B cell (primary cell): ENCODE data around the gene RPL28. TPM values are rescaled to one million over a fixed set of nuclear protein-coding genes. Genes with fewer than 3 reads are reported as not detected.

Experiments used
- ATAC-seq: fragments of 200-7000 bp; cut with Tn5 transposase; one replicate; pipeline ENCODE4 v1.10.0; 2021; ENCODE audit warnings: low read depth, mild to moderate bottlenecking, moderate number of reproducible peaks, moderate library complexity
- CTCF ChIA-PET: fragments of 350-600 bp; sonication (Branson Sonifier 250); formaldehyde crosslinking; loops from one replicate; lab custom pipeline; 2021; ENCODE audit warnings: antibody characterized with exemption, inconsistent platforms; lab: Charles Lee
- POLR2A ChIA-PET: fragments of 350-600 bp; sonication (Branson Sonifier 250); formaldehyde crosslinking; loops from one replicate; lab custom pipeline; 2021; ENCODE audit warnings: antibody characterized with exemption; lab: Charles Lee
- DNase-seq: peaks from one replicate; pipeline ENCODE4 v3.0.0; 2013
- H2AFZ ChIP-seq: 2 replicates; pipeline ENCODE4 v1.6.1; 2012; ENCODE audit warnings: mild to moderate bottlenecking, low read depth, low read length; ENCODE audit not compliant: insufficient read depth, poor library complexity, severe bottlenecking
- H3K27ac ChIP-seq, 2 donors: 1 replicate in 1 of 2; 2 replicates in 1 of 2; pipeline ENCODE4 v1.5.1; 2012 to 2013; ENCODE audit warnings: low read length in 2 of 2, mild to moderate bottlenecking in 2 of 2, moderate library complexity in 1 of 2
- H3K27me3 ChIP-seq, 4 experiments: fragments of 200-600 bp in 1 of 4; sonication (generic) in 1 of 4; replicated peaks in 1 of 4; 1 replicate in 2 of 4; 2 replicates in 2 of 4; pipeline versions ENCODE4 v1.6.1 to v1.7.0; 2013 to 2016; ENCODE audit warnings: low read length in 3 of 4, mild to moderate bottlenecking in 2 of 4, mixed read lengths in 1 of 4, moderate library complexity in 1 of 4; ENCODE audit not compliant: insufficient read depth in 4 of 4, control insufficient read depth in 3 of 4; ENCODE audit errors: control extremely low read depth in 1 of 4
- H3K36me3 ChIP-seq, 2 experiments: replicated peaks in 1 of 2; 1 replicate in 1 of 2; 2 replicates in 1 of 2; pipeline versions ENCODE4 v1.6.1 to v1.7.1; 2013; ENCODE audit warnings: low read length in 1 of 2; ENCODE audit not compliant: insufficient read depth in 2 of 2, control insufficient read depth in 1 of 2; ENCODE audit errors: control extremely low read depth in 1 of 2, extremely low read depth in 1 of 2
- H3K4me1 ChIP-seq, 2 donors: fragments of 200-600 bp in 1 of 2; sonication (generic) in 1 of 2; 1 replicate in 1 of 2; 2 replicates in 1 of 2; pipeline versions ENCODE4 v1.5.1 to v1.6.1; 2013 to 2017; ENCODE audit warnings: low read length in 2 of 2; ENCODE audit not compliant: control insufficient read depth in 2 of 2, insufficient read depth in 2 of 2
- H3K4me2 ChIP-seq: replicated peaks from 2 replicates; pipeline ENCODE3; 2012; ENCODE audit warnings: mild to moderate bottlenecking, low read depth, low read length; ENCODE audit not compliant: poor library complexity, severe bottlenecking
- H3K4me3 ChIP-seq, 5 experiments: fragments of 200-600 bp in 1 of 5; sonication (generic) in 1 of 5; 1 replicate in 3 of 5; 2 replicates in 2 of 5; pipeline versions ENCODE4 v1.5.1 to v1.7.0; 2011 to 2016; ENCODE audit warnings: low read length in 4 of 5, mild to moderate bottlenecking in 4 of 5, low read depth in 2 of 5, control low read depth in 1 of 5, moderate library complexity in 1 of 5; ENCODE audit not compliant: insufficient read depth in 1 of 5; ENCODE audit errors: control extremely low read depth in 1 of 5, extremely low read depth in 1 of 5
- H3K79me2 ChIP-seq: fragments of 200-600 bp; sonication (generic); one replicate; pipeline ENCODE4 v1.6.0; 2016; ENCODE audit warnings: low read length; ENCODE audit not compliant: control insufficient read depth, insufficient read depth
- H3K9ac ChIP-seq: fragments of 200-600 bp; sonication (generic); 2 replicates; pipeline ENCODE4 v1.6.1; 2017; ENCODE audit warnings: mild to moderate bottlenecking, low read length, moderate library complexity
- H3K9me3 ChIP-seq, 3 donors: one replicate each; pipeline versions ENCODE4 v1.6.1 to v1.7.1; 2013; ENCODE audit warnings: low read length in 2 of 3; ENCODE audit not compliant: control insufficient read depth in 2 of 3, insufficient read depth in 1 of 3; ENCODE audit errors: control extremely low read depth in 1 of 3
- H4K20me1 ChIP-seq: 2 replicates; pipeline ENCODE4 v1.6.0; 2012; ENCODE audit warnings: mild to moderate bottlenecking, low read length; ENCODE audit not compliant: insufficient read depth, control insufficient read depth, poor library complexity, severe bottlenecking
- H3K27ac Mint-ChIP-seq: one replicate; pipeline ENCODE4 v1.8.0; 2021; ENCODE audit warnings: mixed read lengths
- H3K27me3 Mint-ChIP-seq: one replicate; pipeline ENCODE4 v1.8.0; 2021; ENCODE audit warnings: mixed read lengths
- H3K4me1 Mint-ChIP-seq: one replicate; pipeline ENCODE4 v1.8.0; 2021; ENCODE audit warnings: mixed read lengths
- H3K4me3 Mint-ChIP-seq: one replicate; pipeline ENCODE4 v1.8.0; 2021; ENCODE audit warnings: mixed read lengths
- H3K9me3 Mint-ChIP-seq: one replicate; pipeline ENCODE4 v1.8.0; 2022; ENCODE audit warnings: mixed read lengths; ENCODE audit not compliant: insufficient read depth
- EZH2 ChIP-seq: IDR thresholded peaks from 2 replicates; pipeline ENCODE4 v1.6.1; 2012; ENCODE audit warnings: borderline replicate concordance, low read depth, mild to moderate bottlenecking, moderate library complexity, low read length; ENCODE audit not compliant: insufficient read depth, poor library complexity, severe bottlenecking
- WGBS: methylation state at CpG from one replicate; pipeline ENCODE4 v1.1.5; 2013; ENCODE audit warnings: missing lambda C conversion rate; ENCODE audit not compliant: insufficient coverage; 5-methylcytosine and 5-hydroxymethylcytosine counted together
- intact Hi-C: fragments of 100-400 bp; cut with micrococcal nuclease; formaldehyde crosslinking; loops from one replicate; pipeline ENCODE4 v1.10.0; 2022
- polyA plus RNA-seq: library from polyadenylated mRNA; depleted of rRNA; stranded (reverse); fragments of >200 nt; gene quantifications from 2 replicates; pipeline ENCODE4 v1.2.3, GENCODE V29; 2012
- total RNA-seq, 2 donors: library from RNA; stranded (reverse); fragments of 120-200 nt in 1 of 2; gene quantifications; 1 replicate in 1 of 2; 2 replicates in 1 of 2; pipeline versions ENCODE4 v1.2.3 to v1.2.4, GENCODE V29; 2013 to 2022
- TF ChIP-seq, protein P1 (sequence below): fragments of 200-600 bp; IDR thresholded peaks from one replicate; pipeline ENCODE4 v1.8.0; 2022; ENCODE audit warnings: antibody characterized with exemption, mild to moderate bottlenecking

The RPL28 gene
- total and polyA plus RNA-seq, 2 donors (not counting 1 experiment from before 2014, with no cell fraction given), result 2,578 to 4,661 TPM

DNA sequence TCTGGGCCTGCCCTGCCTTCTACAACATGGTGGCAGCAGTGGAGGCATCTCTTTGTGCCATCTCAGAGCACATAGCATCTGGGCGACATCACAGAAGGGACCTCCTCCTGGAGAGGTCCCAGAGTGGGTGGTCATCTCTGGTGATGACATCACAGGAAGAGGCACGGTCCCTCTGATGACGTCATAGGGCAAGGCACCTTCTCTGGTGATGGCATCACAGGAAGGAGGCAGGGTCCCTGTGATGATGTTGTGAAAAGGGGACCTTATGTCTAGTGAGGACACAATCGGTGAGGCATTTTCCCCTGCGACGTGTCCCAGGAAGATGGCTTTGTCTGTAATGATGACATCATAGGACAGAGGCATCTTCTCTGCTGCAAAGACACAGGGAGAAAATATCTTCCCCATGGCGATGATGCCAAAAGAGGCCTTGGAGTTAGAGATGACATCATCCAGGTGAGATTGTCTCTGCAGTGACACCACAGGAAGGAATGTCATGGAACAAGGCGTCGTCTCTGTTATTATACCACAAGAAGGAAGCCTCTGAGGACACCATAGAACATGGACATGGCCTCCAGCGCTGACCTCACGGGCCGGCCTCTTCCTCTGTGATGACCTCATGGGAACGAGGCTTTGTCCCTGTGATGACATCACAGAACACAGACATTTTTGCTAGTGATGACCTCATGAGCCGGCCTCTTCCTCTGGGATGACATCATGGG, 46.7 kb downstream of the RPL28 start:
- Histone ChIP-seq H3K4me2 (no peak overlapping the region), H3K27ac (no peak overlapping the region), H3K27me3 (peaks cover 0 to 73% (median 31%) of the 10 kb centered on the region in 4 experiments), H3K9me3 (peaks cover 0 to 13% (median 0%) of the 10 kb centered on the region in 3 donors), H3K4me3 (no peak overlapping the region), H2AFZ (no peak overlapping the region), H3K4me1 (no peaks in the 10 kb centered on the region), H3K79me2 (no peaks in the 10 kb centered on the region), H3K9ac (no peak overlapping the region), H3K36me3 (no peaks in the 10 kb centered on the region), H4K20me1 (no peaks in the 10 kb centered on the region)
- TF ChIP-seq, protein P1, sequence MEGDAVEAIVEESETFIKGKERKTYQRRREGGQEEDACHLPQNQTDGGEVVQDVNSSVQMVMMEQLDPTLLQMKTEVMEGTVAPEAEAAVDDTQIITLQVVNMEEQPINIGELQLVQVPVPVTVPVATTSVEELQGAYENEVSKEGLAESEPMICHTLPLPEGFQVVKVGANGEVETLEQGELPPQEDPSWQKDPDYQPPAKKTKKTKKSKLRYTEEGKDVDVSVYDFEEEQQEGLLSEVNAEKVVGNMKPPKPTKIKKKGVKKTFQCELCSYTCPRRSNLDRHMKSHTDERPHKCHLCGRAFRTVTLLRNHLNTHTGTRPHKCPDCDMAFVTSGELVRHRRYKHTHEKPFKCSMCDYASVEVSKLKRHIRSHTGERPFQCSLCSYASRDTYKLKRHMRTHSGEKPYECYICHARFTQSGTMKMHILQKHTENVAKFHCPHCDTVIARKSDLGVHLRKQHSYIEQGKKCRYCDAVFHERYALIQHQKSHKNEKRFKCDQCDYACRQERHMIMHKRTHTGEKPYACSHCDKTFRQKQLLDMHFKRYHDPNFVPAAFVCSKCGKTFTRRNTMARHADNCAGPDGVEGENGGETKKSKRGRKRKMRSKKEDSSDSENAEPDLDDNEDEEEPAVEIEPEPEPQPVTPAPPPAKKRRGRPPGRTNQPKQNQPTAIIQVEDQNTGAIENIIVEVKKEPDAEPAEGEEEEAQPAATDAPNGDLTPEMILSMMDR, result no peak
- no peak for TF ChIP-seq EZH2
- H3K27ac Mint-ChIP-seq, result no peak overlapping the region
- ChIA-PET POLR2A (no interaction called here), CTCF (no interaction called here)
- intact Hi-C loops, result no loop called here
- no peaks in the 10 kb centered on the region for H3K9me3 Mint-ChIP-seq
- H3K4me3 Mint-ChIP-seq, result no peak overlapping the region
- WGBS, result 88% methylated on average over 12 of the region's 14 CpGs
- DNase-seq (no peak), ATAC-seq (no peak)
- H3K27me3 Mint-ChIP-seq, result peaks cover 49% of the 10 kb centered on the region
- H3K4me1 Mint-ChIP-seq, result no peaks in the 10 kb centered on the region

DNA sequence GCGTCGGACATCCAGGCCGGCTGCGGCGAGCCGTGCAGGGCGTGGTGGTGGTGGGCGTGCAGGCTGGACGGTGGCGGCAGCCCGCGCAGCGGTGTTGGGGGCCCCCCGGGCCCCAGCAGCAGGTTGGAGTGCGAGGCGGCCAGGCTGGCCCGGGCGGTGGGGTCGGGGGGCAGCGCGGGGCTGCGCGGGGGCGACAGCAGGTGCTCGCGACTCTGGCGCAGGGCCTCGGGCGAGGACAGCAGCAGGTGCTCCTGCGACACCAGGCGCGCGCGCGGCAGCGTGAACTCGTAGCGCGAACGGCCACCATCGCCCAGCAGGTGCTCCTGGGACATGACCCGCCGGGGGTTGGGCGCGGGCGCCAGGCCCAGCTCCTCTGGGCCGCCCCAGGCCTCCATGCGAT, 47.6 kb downstream of the RPL28 start:
- no peak overlapping the region for H2AFZ ChIP-seq
- no peak overlapping the region for H3K4me2 ChIP-seq
- DNase-seq (no peak), ATAC-seq (no peak)
- H3K9ac ChIP-seq, result no peak overlapping the region
- Mint-ChIP-seq H3K9me3 (no peaks in the 10 kb centered on the region), H3K27ac (no peak overlapping the region), H3K4me1 (no peaks in the 10 kb centered on the region), H3K4me3 (no peak overlapping the region), H3K27me3 (peaks cover 52% of the 10 kb centered on the region)
- WGBS, result 17% methylated on average over 48 of the region's 48 CpGs
- H3K36me3 ChIP-seq, result no peaks in the 10 kb centered on the region
- intact Hi-C loops, result no loop called here
- H3K4me3 ChIP-seq, result no peak overlapping the region
- POLR2A ChIA-PET, result no interaction called here
- H3K79me2 ChIP-seq, result no peaks in the 10 kb centered on the region
- no peaks in the 10 kb centered on the region for H3K4me1 ChIP-seq
- H3K9me3 ChIP-seq, result peaks cover 0 to 20% (median 0%) of the 10 kb centered on the region in 3 donors
- no peak for TF ChIP-seq EZH2
- TF ChIP-seq, protein P1, result no peak
- peaks cover 0 to 79% (median 35%) of the 10 kb centered on the region in 4 experiments for H3K27me3 ChIP-seq
- no peak overlapping the region for H3K27ac ChIP-seq
- CTCF ChIA-PET, result no interaction called here
- H4K20me1 ChIP-seq, result no peaks in the 10 kb centered on the region
